ENCODE results near the gene QSOX1.

Gene QSOX1

GRCh38 chr1:180213401-180214170 is 58.9 kb downstream of the QSOX1 start:
- peak; percentile 20 for DNase-seq (ENCODE audit: low read depth)

- DNase-seq (ENCODE audit: low read depth): no peak
These were observed 61.4 kb downstream of the QSOX1 start for GRCh38 chr1:180215856-180216625.

DNA sequence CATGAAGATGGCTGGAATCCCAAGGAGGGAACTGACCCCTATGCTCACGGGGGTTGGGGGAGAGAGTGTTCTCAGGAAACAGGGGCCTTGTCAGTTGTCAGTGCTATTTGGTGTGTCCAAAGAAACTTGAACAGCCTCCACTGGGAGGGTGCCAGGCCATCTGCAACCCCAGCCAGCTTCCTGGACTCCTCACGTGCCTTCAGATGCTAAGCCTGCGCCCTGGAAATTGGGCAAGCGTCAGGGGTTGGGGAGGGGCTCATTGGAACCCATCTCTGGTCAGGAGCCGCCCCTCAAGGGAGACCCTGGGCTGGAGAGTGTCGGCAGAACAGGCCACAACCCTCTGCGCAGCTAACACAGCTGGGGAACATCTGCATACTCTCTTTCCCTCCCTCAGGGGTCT is 62.3 kb downstream of the QSOX1 start:
- no peak for DNase-seq (ENCODE audit: low read depth)

DNA sequence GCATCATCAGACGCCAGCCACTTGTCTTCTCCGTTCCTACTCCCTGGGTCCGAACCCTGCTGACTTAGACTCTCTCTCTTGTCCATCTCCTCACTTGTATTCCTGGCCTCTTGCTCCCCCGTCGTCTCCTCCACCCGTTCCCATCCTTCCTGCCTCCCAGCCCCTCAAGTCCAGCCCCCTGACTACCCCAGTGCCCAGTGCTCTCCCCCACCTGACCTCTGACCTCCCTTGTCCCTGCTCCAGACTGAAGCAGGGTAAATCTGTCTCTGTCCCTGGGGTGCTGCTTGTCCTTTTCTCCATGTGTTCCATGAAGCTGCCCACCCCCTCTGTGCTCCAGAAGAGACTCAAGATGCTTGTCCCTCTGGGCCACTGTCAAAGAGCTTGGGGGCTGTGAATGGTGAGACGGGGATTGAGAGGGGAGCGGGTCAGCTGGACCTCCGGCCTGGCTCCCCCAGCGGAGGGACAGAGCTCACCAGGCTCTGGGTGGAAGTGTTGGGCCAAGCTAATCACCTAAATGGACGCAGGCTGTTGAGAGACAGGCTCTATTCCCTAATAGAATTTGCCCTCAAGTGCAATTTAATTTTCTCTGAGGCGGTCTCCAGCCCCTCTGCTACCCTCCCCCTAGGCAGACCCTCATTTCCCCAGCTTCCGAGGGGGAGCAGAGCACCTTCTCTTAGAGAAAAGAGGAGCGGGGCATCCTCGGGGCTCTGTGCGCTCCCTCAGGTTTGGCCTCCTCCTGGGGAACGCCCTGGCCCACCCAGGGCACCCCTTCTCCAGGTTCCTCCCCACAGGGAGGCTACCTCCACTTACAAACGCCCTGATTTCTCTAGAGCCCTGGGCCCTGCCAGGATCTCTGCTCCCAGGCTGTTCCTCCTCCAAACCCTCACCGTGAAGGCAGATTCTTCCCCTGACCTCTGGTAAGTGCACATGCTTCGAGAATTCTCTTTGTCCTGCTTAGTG is 64.4 kb downstream of the QSOX1 start:
- no peak for DNase-seq (ENCODE audit: low read depth)

DNA sequence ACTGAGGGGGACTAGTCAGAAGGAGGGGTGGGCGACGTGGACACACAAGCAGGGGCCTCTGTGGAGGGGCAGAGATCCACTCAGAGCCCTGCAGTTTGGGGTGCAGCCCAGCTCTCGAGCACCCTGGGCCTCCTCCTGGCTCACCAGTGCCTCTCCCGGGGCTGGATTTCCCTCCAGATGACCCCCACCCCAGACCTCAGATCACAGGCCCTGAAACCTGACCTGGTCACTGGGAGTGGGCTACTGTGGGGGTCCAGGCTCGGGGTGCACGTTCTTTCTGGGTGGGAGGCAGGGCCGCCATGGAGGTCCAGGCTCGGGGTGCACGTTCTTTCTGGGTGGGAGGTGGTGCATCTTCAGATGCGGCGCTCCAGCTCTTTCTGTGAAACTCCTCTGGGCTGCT is 65.1 kb downstream of the QSOX1 start:
- no peak for DNase-seq (ENCODE audit: low read depth)

GRCh38 chr1:180221462-180221861 is 66.8 kb downstream of the QSOX1 start:
- no peak for DNase-seq (ENCODE audit: low read depth)

DNA sequence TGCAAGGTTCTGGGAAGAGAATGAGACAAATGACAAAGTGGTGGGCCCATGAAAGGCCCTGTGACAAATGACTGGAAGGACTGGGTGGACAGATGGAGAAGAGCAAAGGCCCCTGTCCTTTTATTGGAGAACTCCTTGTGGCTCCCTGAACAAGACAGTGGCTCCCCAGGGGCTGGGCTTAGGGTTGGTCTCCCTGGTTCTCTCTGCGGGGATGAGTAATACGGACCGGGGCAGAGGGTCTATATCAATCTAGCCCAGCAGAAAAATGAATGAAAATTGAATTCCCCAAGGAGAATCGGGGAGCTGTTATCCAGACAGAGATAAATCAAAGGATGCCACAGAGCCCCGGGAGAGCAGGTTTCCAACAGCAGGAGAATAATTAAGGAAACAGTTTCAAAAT is 70.2 kb downstream of the QSOX1 start:
- DNase-seq (ENCODE audit: low read depth): no peak

DNA sequence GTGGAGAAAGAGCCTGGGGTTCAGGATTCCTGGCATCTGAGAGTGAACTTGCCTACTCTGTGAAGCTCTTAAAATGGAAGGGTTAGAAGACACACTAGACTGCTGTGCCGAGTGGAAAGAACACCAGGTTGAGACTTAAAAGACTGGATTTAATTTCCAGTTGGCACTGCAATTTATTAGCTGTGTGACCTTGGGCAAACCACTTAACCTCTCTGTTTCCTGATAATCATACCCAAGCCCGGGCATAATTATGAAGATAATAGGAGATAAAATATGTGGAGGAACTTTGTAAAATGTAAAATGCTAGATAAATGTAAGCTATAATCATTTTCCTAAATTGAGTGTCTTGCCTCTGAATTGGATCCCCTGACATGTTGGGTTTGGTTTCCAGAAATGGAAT is 70.7 kb downstream of the QSOX1 start:
- no peak for DNase-seq (ENCODE audit: low read depth)

GRCh38 chr1:180227861-180228647 is 73.4 kb downstream of the QSOX1 start:
- no peak for DNase-seq (ENCODE audit: low read depth)

GRCh38 chr1:180228648-180229482 is 74.2 kb downstream of the QSOX1 start:
- no peak for DNase-seq (ENCODE audit: low read depth)

DNA sequence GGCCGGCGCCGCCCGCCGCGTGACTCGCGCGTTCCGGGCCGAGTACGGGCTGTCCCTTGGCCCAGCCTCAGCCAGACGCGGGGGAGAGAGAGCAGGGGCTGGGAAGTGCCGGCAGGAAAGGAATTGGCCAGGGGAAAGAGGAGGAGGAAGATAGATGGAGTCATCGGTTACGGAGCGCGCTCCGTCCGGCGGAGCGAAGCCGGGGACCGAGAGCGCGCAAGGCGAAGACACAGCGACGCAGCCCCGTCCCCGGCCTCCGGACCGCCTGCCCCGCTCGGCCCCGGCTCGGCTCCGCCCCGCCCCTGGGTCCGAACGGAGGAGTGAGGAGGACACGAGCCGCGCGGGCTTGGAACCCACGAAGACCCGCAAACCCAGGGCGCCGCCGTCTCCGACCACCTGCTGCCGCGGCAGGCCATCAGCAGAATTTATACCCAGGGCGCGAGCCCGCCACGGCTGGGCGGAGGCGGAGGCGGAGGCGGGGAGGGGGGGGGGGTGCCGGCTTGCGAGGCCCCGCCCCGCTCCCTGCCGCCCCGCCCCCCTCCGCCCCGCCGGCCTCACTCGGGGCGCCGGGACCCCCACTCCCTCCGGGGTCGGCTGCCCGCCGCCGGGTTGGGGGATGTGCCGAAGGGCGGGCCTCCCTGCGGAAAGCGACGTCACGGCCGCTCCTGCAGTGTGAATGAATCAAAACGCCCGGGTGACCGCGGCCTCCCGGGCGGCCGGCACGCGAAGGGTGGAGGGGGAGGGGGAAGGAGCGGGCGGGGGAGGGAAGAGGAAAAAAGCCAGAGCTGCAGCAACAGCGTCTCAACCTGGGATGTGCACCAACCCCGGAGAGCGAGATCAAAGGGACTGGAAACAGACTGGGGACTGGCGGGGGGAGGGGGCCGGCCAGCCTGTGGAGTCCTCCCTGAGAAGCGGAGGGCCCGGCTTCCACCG is 75.1 kb downstream of the QSOX1 start, which contains the start of gene LHX4:
LHX4 (plus strand) TSS at position 782 of the 933 bp plus-strand sequence. CDS start 266 bp downstream, outside the sequence.
- no peak for DNase-seq (ENCODE audit: low read depth)

DNA sequence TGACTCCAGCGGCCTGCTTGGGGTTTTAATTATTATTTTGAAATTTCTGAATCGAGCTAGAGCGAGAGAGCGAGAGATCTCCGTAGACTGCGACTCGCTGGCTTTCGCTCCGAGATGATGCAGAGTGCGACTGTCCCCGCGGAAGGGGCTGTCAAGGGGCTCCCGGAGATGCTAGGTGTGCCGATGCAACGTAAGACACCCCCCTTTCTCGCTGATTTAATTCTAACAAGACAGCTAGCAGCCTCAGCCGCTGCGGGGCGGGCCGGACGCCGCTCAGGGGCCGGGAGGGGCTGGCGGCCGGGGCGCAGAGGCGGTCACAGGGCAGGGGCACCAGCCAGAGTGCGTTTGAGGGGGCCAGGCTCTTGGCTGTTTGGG is 75.7 kb downstream of the QSOX1 start:
- DNase-seq (ENCODE audit: low read depth): no peak

DNA sequence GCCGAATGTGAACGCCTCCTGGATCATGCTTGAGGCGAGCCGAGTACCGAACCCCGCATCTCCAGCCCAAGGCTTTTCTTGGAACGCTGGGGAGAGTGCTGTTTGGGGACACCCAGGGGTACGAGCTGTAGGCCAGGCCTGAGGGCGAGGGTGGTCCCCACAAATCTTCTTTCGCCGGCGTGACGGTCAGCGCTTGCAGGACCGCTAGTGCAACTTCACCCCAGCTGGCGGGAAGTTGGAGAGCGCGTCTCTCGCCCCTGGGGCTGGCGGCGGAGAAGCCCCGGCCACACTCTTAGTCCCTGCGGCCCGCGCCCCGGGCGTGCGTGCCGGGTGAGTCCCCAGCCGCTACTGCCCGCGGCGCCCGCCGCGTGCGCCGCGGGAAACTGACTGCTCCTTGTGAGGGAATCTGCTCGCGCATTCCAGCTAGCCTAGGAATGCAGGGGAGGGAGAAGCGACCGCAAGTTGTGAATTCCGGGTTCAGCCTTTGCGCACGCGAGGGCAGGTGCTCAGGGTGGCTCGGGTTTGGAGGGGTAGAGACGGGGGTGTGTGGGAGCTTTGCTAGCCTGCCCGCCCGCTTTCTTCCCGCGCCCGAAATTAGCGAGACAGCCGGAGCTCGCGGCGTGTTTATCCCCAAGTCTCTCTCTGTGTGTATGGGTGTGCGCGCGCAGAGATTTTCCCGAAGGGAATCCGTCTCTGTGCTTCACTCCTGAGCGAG is 76.3 kb downstream of the QSOX1 start:
- no peak for DNase-seq (ENCODE audit: low read depth)

- DNase-seq (ENCODE audit: low read depth): no peak
These were observed 76.8 kb downstream of the QSOX1 start for GRCh38 chr1:180231506-180231921.

GRCh38 chr1:180231936-180232335 is 77.3 kb downstream of the QSOX1 start:
- DNase-seq (ENCODE audit: low read depth): no peak

GRCh38 chr1:180232521-180233043 is 77.9 kb downstream of the QSOX1 start:
- no peak for DNase-seq (ENCODE audit: low read depth)

DNA sequence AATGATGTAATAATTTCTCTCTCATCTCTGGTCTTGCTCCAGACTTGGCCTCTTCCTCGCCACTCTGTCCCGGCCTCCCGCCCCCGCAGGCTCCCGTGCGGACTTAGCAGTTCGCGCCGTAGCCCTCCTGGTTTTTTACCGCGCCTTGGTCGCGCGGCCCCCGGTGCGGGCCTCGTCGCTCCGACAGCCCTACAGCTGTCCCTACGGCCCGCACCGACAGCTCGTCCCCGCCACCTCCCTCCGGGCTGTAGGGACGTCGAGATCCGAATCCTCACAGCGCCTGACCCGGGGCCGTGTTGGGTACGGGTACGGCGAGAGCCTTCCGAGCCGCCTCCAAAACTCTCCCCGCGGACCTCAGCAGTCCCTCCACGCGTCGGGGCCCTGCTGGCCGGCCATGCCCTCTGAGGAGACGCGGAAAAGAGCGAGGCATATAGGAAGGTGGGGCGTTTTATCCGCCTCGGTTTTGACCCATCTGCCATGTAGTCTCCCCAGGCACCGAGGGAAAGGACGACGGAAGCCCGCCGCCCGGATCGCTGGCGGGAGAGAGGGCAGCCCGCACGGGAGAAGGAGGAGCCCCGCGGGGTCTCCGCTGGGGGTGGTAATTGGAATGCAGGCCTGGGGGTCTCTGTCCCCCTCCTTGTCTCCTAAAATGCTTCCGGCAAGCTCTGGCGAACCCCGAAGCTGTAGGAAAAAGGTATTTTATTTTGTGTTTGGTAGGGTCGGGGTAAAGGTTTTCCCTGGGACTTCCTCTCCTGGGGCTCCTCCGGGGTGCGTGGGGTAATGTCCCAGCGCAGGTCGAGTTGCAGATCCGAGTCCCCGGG is 78.7 kb downstream of the QSOX1 start:
- no peak for DNase-seq (ENCODE audit: low read depth)
